HG02943 (cell line): ENCODE data around the gene CTDSP1.
A peak's percentile ranks its signal among the peaks of the same experiment; 100 is the strongest.

Experiments used
- ATAC-seq: cut with Tn5 transposase; IDR thresholded peaks from one replicate; pipeline ENCODE4 v1.9.1; 2021; ENCODE audit warnings: mild to moderate bottlenecking, low read depth, moderate library complexity; ENCODE audit not compliant: unreplicated experiment

Gene CTDSP1

GRCh38 chr2:218399391-218400166 is at the start of gene CTDSP1:
Gene CTDSP1, plus strand, starts transcription at chr2:218399868. Its CDS starts 223 bp downstream, at chr2:218400091.
- ATAC-seq: peak; percentile 32

- ATAC-seq: no peak
Observed at GRCh38 chr2:218354045-218354444, 45.6 kb upstream of the CTDSP1 start.

GRCh38 chr2:218354850-218355443 is 44.7 kb upstream of the CTDSP1 start:
- no peak for ATAC-seq

GRCh38 chr2:218357236-218358177 is 42.2 kb upstream of the CTDSP1 start:
- no peak for ATAC-seq

- ATAC-seq: no peak
Observed at GRCh38 chr2:218360453-218360852, 39.2 kb upstream of the CTDSP1 start.

GRCh38 chr2:218362606-218363005 is 37.1 kb upstream of the CTDSP1 start:
- ATAC-seq: no peak

- no peak for ATAC-seq
Observed at GRCh38 chr2:218363736-218364135, 35.9 kb upstream of the CTDSP1 start.

- no peak for ATAC-seq
Observed at GRCh38 chr2:218364196-218364595, 35.5 kb upstream of the CTDSP1 start.

- no peak for ATAC-seq
Observed at GRCh38 chr2:218366621-218367414, 32.9 kb upstream of the CTDSP1 start.

- peak; percentile 93 for ATAC-seq
Observed at GRCh38 chr2:218367415-218368149, 32.1 kb upstream of the CTDSP1 start.

GRCh38 chr2:218368150-218368528 is 31.5 kb upstream of the CTDSP1 start:
- peak; percentile 34 for ATAC-seq

- no peak for ATAC-seq
Observed at GRCh38 chr2:218368621-218369153, 31.0 kb upstream of the CTDSP1 start.

GRCh38 chr2:218369330-218369729 is 30.3 kb upstream of the CTDSP1 start:
- no peak for ATAC-seq

GRCh38 chr2:218370410-218371063 is 29.1 kb upstream of the CTDSP1 start:
- no peak for ATAC-seq

GRCh38 chr2:218371983-218372350 is 27.7 kb upstream of the CTDSP1 start:
- ATAC-seq: no peak

- ATAC-seq: no peak
Observed at GRCh38 chr2:218374795-218375194, 24.9 kb upstream of the CTDSP1 start.

- no peak for ATAC-seq
Observed at GRCh38 chr2:218375212-218375611, 24.5 kb upstream of the CTDSP1 start.

- ATAC-seq: no peak
Observed at GRCh38 chr2:218378053-218378452, 21.6 kb upstream of the CTDSP1 start.

- no peak for ATAC-seq
Observed at GRCh38 chr2:218381916-218382366, 17.7 kb upstream of the CTDSP1 start, which contains the start of gene SLC11A1. Gene SLC11A1, plus strand, starts transcription at chr2:218382273. Its CDS starts 96 bp downstream, at chr2:218382369.
